ENCODE data around the gene DHRSX.
"Not testable (repeated sequence)": the region's sequence is repeated elsewhere in the genome, so short reads cannot be mapped to it uniquely, and the experiment has no call there.

DNA sequence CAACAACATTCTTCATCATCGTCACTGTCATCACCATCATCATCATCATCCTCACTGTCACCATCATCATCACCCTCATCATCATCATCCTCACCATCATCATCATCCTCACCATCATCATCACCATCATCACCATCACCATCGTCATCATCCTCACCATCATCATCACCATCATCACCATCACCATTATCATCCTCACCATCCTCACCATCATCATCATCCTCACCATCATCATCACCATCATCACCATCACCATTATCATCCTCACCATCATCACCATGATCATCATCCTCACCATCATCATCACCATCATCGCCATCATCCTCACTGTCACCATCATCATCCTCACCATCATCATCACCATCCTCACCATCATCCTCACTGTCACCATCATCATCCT lies 18.9 kb upstream of the DHRSX start:
- not testable (repeated sequence) for TF ChIP-seq RFXANK (CRISPR knock-in tag; IDR thresholded peaks at IDR 0.05); CEBPB (IDR thresholded peaks at IDR 0.05; ENCODE audit: borderline replicate concordance, low read depth, low read length); YY1 (IDR thresholded peaks at IDR 0.05; ENCODE audit: insufficient read depth, insufficient replicate concordance, low read depth, low read length); JUN (CRISPR knock-in tag; IDR thresholded peaks at IDR 0.05); ZFAT (CRISPR knock-in tag; conservative IDR thresholded peaks at IDR 0.05); NFYB (CRISPR knock-in tag; IDR thresholded peaks at IDR 0.05); ZNF530 (CRISPR knock-in tag; IDR thresholded peaks at IDR 0.05; ENCODE audit: low read depth); HOXA3 (CRISPR knock-in tag; IDR thresholded peaks at IDR 0.05); ATF7-NPFF (CRISPR knock-in tag; IDR thresholded peaks at IDR 0.05; ENCODE audit: low read depth); AGO1 (IDR thresholded peaks at IDR 0.05; ENCODE audit: low read depth, low read length, poor library complexity, severe bottlenecking)
- TF ChIP-seq, protein P1, sequence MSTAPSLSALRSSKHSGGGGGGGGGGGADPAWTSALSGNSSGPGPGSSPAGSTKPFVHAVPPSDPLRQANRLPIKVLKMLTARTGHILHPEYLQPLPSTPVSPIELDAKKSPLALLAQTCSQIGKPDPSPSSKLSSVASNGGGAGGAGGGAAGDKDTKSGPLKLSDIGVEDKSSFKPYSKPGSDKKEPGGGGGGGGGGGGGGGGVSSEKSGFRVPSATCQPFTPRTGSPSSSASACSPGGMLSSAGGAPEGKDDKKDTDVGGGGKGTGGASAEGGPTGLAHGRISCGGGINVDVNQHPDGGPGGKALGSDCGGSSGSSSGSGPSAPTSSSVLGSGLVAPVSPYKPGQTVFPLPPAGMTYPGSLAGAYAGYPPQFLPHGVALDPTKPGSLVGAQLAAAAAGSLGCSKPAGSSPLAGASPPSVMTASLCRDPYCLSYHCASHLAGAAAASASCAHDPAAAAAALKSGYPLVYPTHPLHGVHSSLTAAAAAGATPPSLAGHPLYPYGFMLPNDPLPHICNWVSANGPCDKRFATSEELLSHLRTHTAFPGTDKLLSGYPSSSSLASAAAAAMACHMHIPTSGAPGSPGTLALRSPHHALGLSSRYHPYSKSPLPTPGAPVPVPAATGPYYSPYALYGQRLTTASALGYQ (CRISPR knock-in tag; IDR thresholded peaks at IDR 0.05): not testable (repeated sequence)
- TF ChIP-seq, protein P2, sequence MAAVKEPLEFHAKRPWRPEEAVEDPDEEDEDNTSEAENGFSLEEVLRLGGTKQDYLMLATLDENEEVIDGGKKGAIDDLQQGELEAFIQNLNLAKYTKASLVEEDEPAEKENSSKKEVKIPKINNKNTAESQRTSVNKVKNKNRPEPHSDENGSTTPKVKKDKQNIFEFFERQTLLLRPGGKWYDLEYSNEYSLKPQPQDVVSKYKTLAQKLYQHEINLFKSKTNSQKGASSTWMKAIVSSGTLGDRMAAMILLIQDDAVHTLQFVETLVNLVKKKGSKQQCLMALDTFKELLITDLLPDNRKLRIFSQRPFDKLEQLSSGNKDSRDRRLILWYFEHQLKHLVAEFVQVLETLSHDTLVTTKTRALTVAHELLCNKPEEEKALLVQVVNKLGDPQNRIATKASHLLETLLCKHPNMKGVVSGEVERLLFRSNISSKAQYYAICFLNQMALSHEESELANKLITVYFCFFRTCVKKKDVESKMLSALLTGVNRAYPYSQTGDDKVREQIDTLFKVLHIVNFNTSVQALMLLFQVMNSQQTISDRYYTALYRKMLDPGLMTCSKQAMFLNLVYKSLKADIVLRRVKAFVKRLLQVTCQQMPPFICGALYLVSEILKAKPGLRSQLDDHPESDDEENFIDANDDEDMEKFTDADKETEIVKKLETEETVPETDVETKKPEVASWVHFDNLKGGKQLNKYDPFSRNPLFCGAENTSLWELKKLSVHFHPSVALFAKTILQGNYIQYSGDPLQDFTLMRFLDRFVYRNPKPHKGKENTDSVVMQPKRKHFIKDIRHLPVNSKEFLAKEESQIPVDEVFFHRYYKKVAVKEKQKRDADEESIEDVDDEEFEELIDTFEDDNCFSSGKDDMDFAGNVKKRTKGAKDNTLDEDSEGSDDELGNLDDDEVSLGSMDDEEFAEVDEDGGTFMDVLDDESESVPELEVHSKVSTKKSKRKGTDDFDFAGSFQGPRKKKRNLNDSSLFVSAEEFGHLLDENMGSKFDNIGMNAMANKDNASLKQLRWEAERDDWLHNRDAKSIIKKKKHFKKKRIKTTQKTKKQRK (IDR thresholded peaks at IDR 0.05; ENCODE audit: low read length): not testable (repeated sequence)
- TF ChIP-seq, protein P3, sequence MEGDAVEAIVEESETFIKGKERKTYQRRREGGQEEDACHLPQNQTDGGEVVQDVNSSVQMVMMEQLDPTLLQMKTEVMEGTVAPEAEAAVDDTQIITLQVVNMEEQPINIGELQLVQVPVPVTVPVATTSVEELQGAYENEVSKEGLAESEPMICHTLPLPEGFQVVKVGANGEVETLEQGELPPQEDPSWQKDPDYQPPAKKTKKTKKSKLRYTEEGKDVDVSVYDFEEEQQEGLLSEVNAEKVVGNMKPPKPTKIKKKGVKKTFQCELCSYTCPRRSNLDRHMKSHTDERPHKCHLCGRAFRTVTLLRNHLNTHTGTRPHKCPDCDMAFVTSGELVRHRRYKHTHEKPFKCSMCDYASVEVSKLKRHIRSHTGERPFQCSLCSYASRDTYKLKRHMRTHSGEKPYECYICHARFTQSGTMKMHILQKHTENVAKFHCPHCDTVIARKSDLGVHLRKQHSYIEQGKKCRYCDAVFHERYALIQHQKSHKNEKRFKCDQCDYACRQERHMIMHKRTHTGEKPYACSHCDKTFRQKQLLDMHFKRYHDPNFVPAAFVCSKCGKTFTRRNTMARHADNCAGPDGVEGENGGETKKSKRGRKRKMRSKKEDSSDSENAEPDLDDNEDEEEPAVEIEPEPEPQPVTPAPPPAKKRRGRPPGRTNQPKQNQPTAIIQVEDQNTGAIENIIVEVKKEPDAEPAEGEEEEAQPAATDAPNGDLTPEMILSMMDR (CRISPR knock-in tag; IDR thresholded peaks at IDR 0.05): not testable (repeated sequence)

Data from HepG2 (cell line).